ENCODE measurements around the gene HIPK2.

DNA sequence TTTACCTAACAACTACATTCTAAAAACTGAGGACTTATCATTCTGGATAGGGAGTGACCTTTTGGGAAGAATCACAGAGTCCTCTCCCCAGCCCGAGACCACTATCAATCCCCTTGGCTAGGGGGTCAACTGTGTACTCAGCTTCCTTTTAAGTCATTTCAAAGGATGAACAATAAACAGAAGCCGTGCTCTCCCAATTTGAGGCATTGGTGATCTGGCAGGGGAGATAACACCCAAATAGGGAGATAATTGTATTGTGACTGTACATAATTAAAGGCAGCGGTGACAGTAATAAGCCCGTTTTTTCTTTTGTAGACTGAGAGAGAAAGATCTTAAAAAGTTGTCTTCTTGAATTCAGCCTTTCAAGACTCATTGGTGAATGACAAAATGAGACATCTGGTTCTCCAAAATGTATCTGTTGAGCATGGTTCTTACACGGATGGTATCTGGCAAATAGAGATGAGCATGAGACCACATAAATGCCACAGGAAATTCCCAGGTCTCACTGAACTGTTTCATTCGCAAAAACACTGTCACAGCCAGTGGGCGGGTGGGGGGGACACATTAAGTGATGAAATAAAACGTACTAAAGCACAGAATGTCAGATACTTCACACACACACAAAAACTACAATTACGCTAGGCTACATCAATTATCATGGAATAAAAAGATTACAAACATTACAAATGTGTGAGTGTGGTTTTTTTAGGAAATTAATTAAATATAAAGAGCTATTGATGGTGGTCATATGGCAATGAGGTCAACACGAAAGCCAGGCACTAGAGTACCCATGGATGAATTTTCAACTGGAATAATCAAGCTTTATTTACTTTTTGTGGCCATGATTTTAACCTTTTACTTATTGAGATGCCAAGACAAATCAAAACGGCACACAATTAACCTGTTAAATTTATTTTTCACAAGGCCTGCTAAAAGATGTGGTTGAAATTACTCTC, 108.4 kb downstream of the HIPK2 start:
- TF ChIP-seq POLR2A (IDR thresholded peaks at IDR 0.05): no peak
- TF ChIP-seq, protein P1, sequence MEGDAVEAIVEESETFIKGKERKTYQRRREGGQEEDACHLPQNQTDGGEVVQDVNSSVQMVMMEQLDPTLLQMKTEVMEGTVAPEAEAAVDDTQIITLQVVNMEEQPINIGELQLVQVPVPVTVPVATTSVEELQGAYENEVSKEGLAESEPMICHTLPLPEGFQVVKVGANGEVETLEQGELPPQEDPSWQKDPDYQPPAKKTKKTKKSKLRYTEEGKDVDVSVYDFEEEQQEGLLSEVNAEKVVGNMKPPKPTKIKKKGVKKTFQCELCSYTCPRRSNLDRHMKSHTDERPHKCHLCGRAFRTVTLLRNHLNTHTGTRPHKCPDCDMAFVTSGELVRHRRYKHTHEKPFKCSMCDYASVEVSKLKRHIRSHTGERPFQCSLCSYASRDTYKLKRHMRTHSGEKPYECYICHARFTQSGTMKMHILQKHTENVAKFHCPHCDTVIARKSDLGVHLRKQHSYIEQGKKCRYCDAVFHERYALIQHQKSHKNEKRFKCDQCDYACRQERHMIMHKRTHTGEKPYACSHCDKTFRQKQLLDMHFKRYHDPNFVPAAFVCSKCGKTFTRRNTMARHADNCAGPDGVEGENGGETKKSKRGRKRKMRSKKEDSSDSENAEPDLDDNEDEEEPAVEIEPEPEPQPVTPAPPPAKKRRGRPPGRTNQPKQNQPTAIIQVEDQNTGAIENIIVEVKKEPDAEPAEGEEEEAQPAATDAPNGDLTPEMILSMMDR (IDR thresholded peaks at IDR 0.05): no peak

Measured in stomach (tissue), 4 donors.